Measurements from ENCODE around the gene LYSMD3.

LYSMD3 gene

GRCh38 chr5:90565491-90565890 lies 36.1 kb upstream of the LYSMD3 start:
- H3K27me3 ChIP-seq (ENCODE audit: insufficient read depth, low read length): no peaks in the 10 kb centered on the region
- H2AFZ ChIP-seq (ENCODE audit: low read length): no peak overlapping the region
- H3K9me2 ChIP-seq (ENCODE audit: low read depth, low read length): no peaks in the 10 kb centered on the region
- H3K9ac ChIP-seq (ENCODE audit: low read length): no peak overlapping the region
- H3K79me2 ChIP-seq (ENCODE audit: insufficient read depth, low read length): no peaks in the 10 kb centered on the region
- no peaks in the 10 kb centered on the region for H3K4me1 ChIP-seq (ENCODE audit: insufficient read depth, low read length, severe bottlenecking)
- H3K4me3 ChIP-seq (ENCODE audit: low read depth, low read length, poor library complexity, severe bottlenecking): no peak overlapping the region
- no peak overlapping the region for H3K27ac ChIP-seq (ENCODE audit: low read depth, low read length, poor library complexity, severe bottlenecking)
- no peak for TF ChIP-seq CTCF (IDR thresholded peaks at IDR 0.05; ENCODE audit: low read length)
- no peak for TF ChIP-seq EZH2 (IDR thresholded peaks at IDR 0.05; ENCODE audit: borderline replicate concordance, low read length)
- H3K36me3 ChIP-seq (ENCODE audit: insufficient read depth, low read length): no peaks in the 10 kb centered on the region
- no peaks in the 10 kb centered on the region for H4K20me1 ChIP-seq (ENCODE audit: insufficient read depth, low read length)
- no peak overlapping the region for H3K4me2 ChIP-seq (ENCODE audit: low read length)
- no peaks in the 10 kb centered on the region for H3K9me3 ChIP-seq (ENCODE audit: low read length)
- H3F3A ChIP-seq (ENCODE audit: insufficient read depth, low read length): no peaks in the 10 kb centered on the region

- no peak overlapping the region for H3K4me3 ChIP-seq (ENCODE audit: low read depth, low read length, poor library complexity, severe bottlenecking)
- H3K9me2 ChIP-seq (ENCODE audit: low read depth, low read length): no peaks in the 10 kb centered on the region
- no peak overlapping the region for H3K4me2 ChIP-seq (ENCODE audit: low read length)
- H3K27ac ChIP-seq (ENCODE audit: low read depth, low read length, poor library complexity, severe bottlenecking): no peak overlapping the region
- no peaks in the 10 kb centered on the region for H4K20me1 ChIP-seq (ENCODE audit: insufficient read depth, low read length)
- H3F3A ChIP-seq (ENCODE audit: insufficient read depth, low read length): no peaks in the 10 kb centered on the region
- H3K27me3 ChIP-seq (ENCODE audit: insufficient read depth, low read length): no peaks in the 10 kb centered on the region
- no peaks in the 10 kb centered on the region for H3K4me1 ChIP-seq (ENCODE audit: insufficient read depth, low read length, severe bottlenecking)
- no peaks in the 10 kb centered on the region for H3K9me3 ChIP-seq (ENCODE audit: low read length)
- H3K79me2 ChIP-seq (ENCODE audit: insufficient read depth, low read length): no peaks in the 10 kb centered on the region
- H3K36me3 ChIP-seq (ENCODE audit: insufficient read depth, low read length): no peaks in the 10 kb centered on the region
- H3K9ac ChIP-seq (ENCODE audit: low read length): no peak overlapping the region
- TF ChIP-seq CTCF (IDR thresholded peaks at IDR 0.05; ENCODE audit: low read length) (no peak), EZH2 (IDR thresholded peaks at IDR 0.05; ENCODE audit: borderline replicate concordance, low read length) (no peak)
- no peak overlapping the region for H2AFZ ChIP-seq (ENCODE audit: low read length)
These were observed 33.7 kb upstream of the LYSMD3 start for GRCh38 chr5:90563108-90563507.

GRCh38 chr5:90562341-90562740 lies 33.0 kb upstream of the LYSMD3 start:
- H4K20me1 ChIP-seq (ENCODE audit: insufficient read depth, low read length): no peaks in the 10 kb centered on the region
- H3K27ac ChIP-seq (ENCODE audit: low read depth, low read length, poor library complexity, severe bottlenecking): no peak overlapping the region
- TF ChIP-seq EZH2 (IDR thresholded peaks at IDR 0.05; ENCODE audit: borderline replicate concordance, low read length): no peak
- TF ChIP-seq CTCF (IDR thresholded peaks at IDR 0.05; ENCODE audit: low read length): no peak
- H2AFZ ChIP-seq (ENCODE audit: low read length): no peak overlapping the region
- no peaks in the 10 kb centered on the region for H3F3A ChIP-seq (ENCODE audit: insufficient read depth, low read length)
- H3K4me2 ChIP-seq (ENCODE audit: low read length): no peak overlapping the region
- H3K4me3 ChIP-seq (ENCODE audit: low read depth, low read length, poor library complexity, severe bottlenecking): no peak overlapping the region
- H3K27me3 ChIP-seq (ENCODE audit: insufficient read depth, low read length): peaks cover 5% of the 10 kb centered on the region; the same call in 1 of the 2 replicates
- no peaks in the 10 kb centered on the region for H3K4me1 ChIP-seq (ENCODE audit: insufficient read depth, low read length, severe bottlenecking)
- no peaks in the 10 kb centered on the region for H3K9me3 ChIP-seq (ENCODE audit: low read length)
- no peaks in the 10 kb centered on the region for H3K9me2 ChIP-seq (ENCODE audit: low read depth, low read length)
- H3K36me3 ChIP-seq (ENCODE audit: insufficient read depth, low read length): no peaks in the 10 kb centered on the region
- no peak overlapping the region for H3K9ac ChIP-seq (ENCODE audit: low read length)
- H3K79me2 ChIP-seq (ENCODE audit: insufficient read depth, low read length): no peaks in the 10 kb centered on the region
